H1 (cell line): ENCODE results near the gene DHFR2.

Experiments
- ATF3 ChIP-seq: IDR thresholded peaks from 2 replicates; pipeline ENCODE4 v1.6.1; 2011; ENCODE audit warnings: low read depth, mild to moderate bottlenecking, low read length; ENCODE audit not compliant: insufficient read depth
- CTCF ChIP-seq, 3 experiments: IDR thresholded peaks; 1 replicate in 2 of 3; 2 replicates in 1 of 3; pipeline versions ENCODE4 v1.5.1 to v1.6.1; 2011; ENCODE audit warnings: low read length in 3 of 3, mild to moderate bottlenecking in 3 of 3, inconsistent platforms in 2 of 3, low read depth in 1 of 3, moderate library complexity in 1 of 3; ENCODE audit not compliant: insufficient read depth in 1 of 3; ENCODE audit errors: control extremely low read depth in 1 of 3
- EZH2 ChIP-seq: fragments of 200-600 bp; sonication (generic); IDR thresholded peaks from 2 replicates; pipeline ENCODE4 v1.7.1; 2012; ENCODE audit warnings: low read depth, mild to moderate bottlenecking, moderate library complexity, low read length, inconsistent platforms; ENCODE audit not compliant: severe bottlenecking
- FOSL1 ChIP-seq: IDR thresholded peaks from 2 replicates; pipeline ENCODE4 v1.6.1; 2011; ENCODE audit warnings: mild to moderate bottlenecking, low read depth, low read length, moderate library complexity; ENCODE audit not compliant: insufficient read depth
- POLR2A ChIP-seq, 2 experiments: IDR thresholded peaks; 1 replicate in 1 of 2; 2 replicates in 1 of 2; pipeline ENCODE4 v1.6.1; 2011; ENCODE audit warnings: low read depth in 2 of 2, low read length in 2 of 2, mild to moderate bottlenecking in 2 of 2; ENCODE audit errors: control extremely low read depth in 1 of 2
- POLR2AphosphoS5 ChIP-seq: IDR thresholded peaks from 2 replicates; pipeline ENCODE4 v1.6.1; 2011; ENCODE audit warnings: low read depth, low read length
- RNF2 ChIP-seq: fragments of 200-900, 300-1000 bp; sonication (generic); IDR thresholded peaks from 2 replicates; pipeline ENCODE4 v1.7.1; 2016; ENCODE audit warnings: borderline replicate concordance, low read depth, mild to moderate bottlenecking, antibody characterized with exemption, low read length; ENCODE audit not compliant: poor library complexity, severe bottlenecking; ENCODE audit errors: missing control alignments
- SRF ChIP-seq: IDR thresholded peaks from 2 replicates; pipeline ENCODE4 v1.6.1; 2011; ENCODE audit warnings: mild to moderate bottlenecking, low read depth, low read length, moderate library complexity
- TBP ChIP-seq: IDR thresholded peaks from 2 replicates; pipeline ENCODE4 v1.6.1; 2011; ENCODE audit warnings: low read depth, low read length, improper control_type of control experiment
- ZNF274 ChIP-seq: IDR thresholded peaks from 2 replicates; pipeline ENCODE4 v1.7.0; 2012; ENCODE audit warnings: low read length, borderline replicate concordance; ENCODE audit errors: extremely low read depth

GRCh38 chr3:94098452-94098851 is 35.7 kb upstream of the DHFR2 start:
- no peak for TF ChIP-seq FOSL1
- no peak for TF ChIP-seq RNF2
- TF ChIP-seq CTCF (IDR thresholded peaks at IDR 0.05; ENCODE audit: control extremely low read depth in 1 of 3, insufficient read depth in 1 of 3, low read depth in 1 of 3, low read length in 3 of 3) = no peak
- no peak for TF ChIP-seq SRF
- TF ChIP-seq POLR2AphosphoS5 = no peak
- TF ChIP-seq POLR2A (IDR thresholded peaks at IDR 0.05; ENCODE audit: control extremely low read depth in 1 of 2, low read depth in 2 of 2, low read length in 2 of 2) = no peak
- no peak for TF ChIP-seq ATF3
- TF ChIP-seq ZNF274 = no peak
- no peak for TF ChIP-seq EZH2
- no peak for TF ChIP-seq TBP
